GM18858 (cell line): ENCODE data around the gene ANKRD13D.

Experiments used
- ATAC-seq: cut with Tn5 transposase; IDR thresholded peaks from one replicate; pipeline ENCODE4 v1.9.1; 2021; ENCODE audit not compliant: unreplicated experiment

ANKRD13D gene

GRCh38 chr11:67302571-67303131, 13.5 kb downstream of the ANKRD13D start:
- no peak for ATAC-seq

- ATAC-seq, result no peak
Measured at GRCh38 chr11:67303132-67303834, 14.2 kb downstream of the ANKRD13D start, which contains the start of gene SSH3. Gene SSH3 (plus strand): TSS chr11:67303530. CDS start chr11:67303626, 96 bp downstream.

- no peak for ATAC-seq
Measured at GRCh38 chr11:67303835-67304411, 14.8 kb downstream of the ANKRD13D start.

GRCh38 chr11:67304511-67305113, 15.5 kb downstream of the ANKRD13D start:
- no peak for ATAC-seq

GRCh38 chr11:67306769-67307544, 17.9 kb downstream of the ANKRD13D start:
- no peak for ATAC-seq

- ATAC-seq, result no peak
Measured at GRCh38 chr11:67307545-67308001, 18.5 kb downstream of the ANKRD13D start.

GRCh38 chr11:67308031-67308866, 19.1 kb downstream of the ANKRD13D start:
- no peak for ATAC-seq

GRCh38 chr11:67309166-67309565, 20.1 kb downstream of the ANKRD13D start:
- no peak for ATAC-seq

GRCh38 chr11:67309661-67310061, 20.6 kb downstream of the ANKRD13D start:
- ATAC-seq, result no peak

GRCh38 chr11:67310246-67311050, 21.3 kb downstream of the ANKRD13D start:
- no peak for ATAC-seq

- ATAC-seq, result no peak
Measured at GRCh38 chr11:67311051-67311555, 22.0 kb downstream of the ANKRD13D start.

- ATAC-seq, result no peak
Measured at GRCh38 chr11:67311556-67312082, 22.5 kb downstream of the ANKRD13D start.

- ATAC-seq, result no peak
Measured at GRCh38 chr11:67312187-67313021, 23.3 kb downstream of the ANKRD13D start.

- ATAC-seq, result no peak
Measured at GRCh38 chr11:67313125-67313890, 24.2 kb downstream of the ANKRD13D start.

- ATAC-seq, result no peak
Measured at GRCh38 chr11:67314218-67314617, 25.1 kb downstream of the ANKRD13D start.

- no peak for ATAC-seq
Measured at GRCh38 chr11:67315325-67315909, 26.3 kb downstream of the ANKRD13D start.

GRCh38 chr11:67316882-67317204, 27.7 kb downstream of the ANKRD13D start:
- ATAC-seq, result no peak
